ENCODE results near the gene TSEN2. TPM values are rescaled to one million over a fixed set of nuclear protein-coding genes. Genes with fewer than 3 reads are reported as not detected.

Gene TSEN2
- total RNA-seq, 1 donor from 2014 or later: 18.6 TPM

DNA sequence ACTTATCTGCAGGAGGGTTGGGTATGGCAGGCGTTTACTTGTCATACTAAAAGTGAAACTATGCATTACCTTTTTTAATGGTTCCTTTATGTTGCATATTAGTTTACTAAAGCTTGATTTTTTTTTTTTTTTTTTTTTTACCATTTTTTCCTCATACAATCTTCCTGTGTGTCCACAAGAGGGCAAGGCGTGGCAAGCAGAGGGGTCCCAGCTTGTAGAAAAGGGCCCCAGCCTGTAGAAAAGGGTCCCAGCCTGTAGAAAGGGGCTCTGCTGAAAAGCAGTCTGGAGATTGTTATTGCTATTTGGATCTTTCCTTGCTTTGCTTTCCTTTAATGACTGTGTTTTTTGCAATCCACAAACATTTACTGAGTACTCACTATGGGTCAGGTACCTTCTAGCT is 94.5 kb downstream of the TSEN2 start:
- DNase-seq: no peak
- TF ChIP-seq, protein P1, sequence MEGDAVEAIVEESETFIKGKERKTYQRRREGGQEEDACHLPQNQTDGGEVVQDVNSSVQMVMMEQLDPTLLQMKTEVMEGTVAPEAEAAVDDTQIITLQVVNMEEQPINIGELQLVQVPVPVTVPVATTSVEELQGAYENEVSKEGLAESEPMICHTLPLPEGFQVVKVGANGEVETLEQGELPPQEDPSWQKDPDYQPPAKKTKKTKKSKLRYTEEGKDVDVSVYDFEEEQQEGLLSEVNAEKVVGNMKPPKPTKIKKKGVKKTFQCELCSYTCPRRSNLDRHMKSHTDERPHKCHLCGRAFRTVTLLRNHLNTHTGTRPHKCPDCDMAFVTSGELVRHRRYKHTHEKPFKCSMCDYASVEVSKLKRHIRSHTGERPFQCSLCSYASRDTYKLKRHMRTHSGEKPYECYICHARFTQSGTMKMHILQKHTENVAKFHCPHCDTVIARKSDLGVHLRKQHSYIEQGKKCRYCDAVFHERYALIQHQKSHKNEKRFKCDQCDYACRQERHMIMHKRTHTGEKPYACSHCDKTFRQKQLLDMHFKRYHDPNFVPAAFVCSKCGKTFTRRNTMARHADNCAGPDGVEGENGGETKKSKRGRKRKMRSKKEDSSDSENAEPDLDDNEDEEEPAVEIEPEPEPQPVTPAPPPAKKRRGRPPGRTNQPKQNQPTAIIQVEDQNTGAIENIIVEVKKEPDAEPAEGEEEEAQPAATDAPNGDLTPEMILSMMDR (IDR thresholded peaks at IDR 0.05; ENCODE audit: partially characterized antibody, unreplicated experiment): peak; percentile 42
- Mint-ChIP-seq H3K36me3 (ENCODE audit: unreplicated experiment) (peaks cover 5% of the 10 kb centered on the region), H3K27ac (ENCODE audit: unreplicated experiment) (no peak overlapping the region), H3K9me3 (ENCODE audit: unreplicated experiment) (peaks cover 2% of the 10 kb centered on the region), H3K4me1 (ENCODE audit: low read depth, unreplicated experiment) (peaks cover 2% of the 10 kb centered on the region), H3K4me3 (ENCODE audit: unreplicated experiment) (no peak overlapping the region), H3K27me3 (ENCODE audit: unreplicated experiment) (no peaks in the 10 kb centered on the region)

DNA sequence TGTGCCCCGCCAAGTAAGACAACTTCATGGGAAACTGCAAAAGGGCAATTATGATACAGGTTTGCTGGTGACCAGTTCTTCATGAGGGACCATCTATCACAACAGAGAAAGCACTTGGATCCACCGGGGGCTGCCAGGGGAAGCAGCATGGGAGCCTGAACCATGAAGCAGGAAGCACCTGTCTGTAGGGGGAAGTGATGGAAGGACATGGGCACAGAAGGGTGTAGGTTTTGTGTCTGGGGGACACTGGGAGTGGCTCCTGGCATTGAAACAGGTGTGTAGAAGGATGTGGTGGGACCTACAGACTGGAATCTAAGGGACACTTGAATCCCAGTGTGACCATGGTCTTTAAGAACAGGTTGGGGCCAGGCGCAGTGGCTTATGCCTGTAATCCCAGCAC is 95.2 kb downstream of the TSEN2 start:
- Mint-ChIP-seq H3K36me3 (ENCODE audit: unreplicated experiment) (peaks cover 5% of the 10 kb centered on the region), H3K9me3 (ENCODE audit: unreplicated experiment) (peaks cover 2% of the 10 kb centered on the region), H3K27ac (ENCODE audit: unreplicated experiment) (no peak overlapping the region), H3K4me3 (ENCODE audit: unreplicated experiment) (no peak overlapping the region), H3K4me1 (ENCODE audit: low read depth, unreplicated experiment) (peaks cover 2% of the 10 kb centered on the region), H3K27me3 (ENCODE audit: unreplicated experiment) (peaks cover 7% of the 10 kb centered on the region)
- TF ChIP-seq, protein P1 (IDR thresholded peaks at IDR 0.05; ENCODE audit: partially characterized antibody, unreplicated experiment): no peak
- DNase-seq: no peak

DNA sequence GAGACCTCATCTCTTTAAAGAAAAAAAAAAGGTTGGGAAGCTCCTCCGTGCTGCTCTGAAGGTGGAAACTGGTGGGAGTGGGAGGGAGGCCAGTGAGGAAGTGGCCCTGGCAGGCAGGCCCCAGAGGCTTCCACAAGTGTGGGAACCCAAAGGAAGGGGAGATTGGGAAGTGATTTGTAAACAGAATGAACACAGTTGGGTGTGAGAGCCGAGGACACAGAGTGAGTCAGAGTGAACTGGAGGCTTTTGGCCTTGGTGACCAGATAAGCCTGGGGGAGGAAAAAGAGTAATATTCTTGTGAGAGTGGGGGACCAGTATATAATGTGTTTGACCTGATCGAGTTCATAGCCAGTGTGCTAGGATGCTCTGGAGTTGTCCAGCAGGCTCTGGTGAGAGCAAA is 95.6 kb downstream of the TSEN2 start:
- no peak for DNase-seq
- TF ChIP-seq, protein P1 (IDR thresholded peaks at IDR 0.05; ENCODE audit: partially characterized antibody, unreplicated experiment): no peak
- H3K36me3 Mint-ChIP-seq (ENCODE audit: unreplicated experiment): peaks cover 5% of the 10 kb centered on the region
- peaks cover 2% of the 10 kb centered on the region for H3K9me3 Mint-ChIP-seq (ENCODE audit: unreplicated experiment)
- H3K4me3 Mint-ChIP-seq (ENCODE audit: unreplicated experiment): no peak overlapping the region
- H3K4me1 Mint-ChIP-seq (ENCODE audit: low read depth, unreplicated experiment): peaks cover 2% of the 10 kb centered on the region
- no peak overlapping the region for H3K27ac Mint-ChIP-seq (ENCODE audit: unreplicated experiment)
- peaks cover 8% of the 10 kb centered on the region for H3K27me3 Mint-ChIP-seq (ENCODE audit: unreplicated experiment)

DNA sequence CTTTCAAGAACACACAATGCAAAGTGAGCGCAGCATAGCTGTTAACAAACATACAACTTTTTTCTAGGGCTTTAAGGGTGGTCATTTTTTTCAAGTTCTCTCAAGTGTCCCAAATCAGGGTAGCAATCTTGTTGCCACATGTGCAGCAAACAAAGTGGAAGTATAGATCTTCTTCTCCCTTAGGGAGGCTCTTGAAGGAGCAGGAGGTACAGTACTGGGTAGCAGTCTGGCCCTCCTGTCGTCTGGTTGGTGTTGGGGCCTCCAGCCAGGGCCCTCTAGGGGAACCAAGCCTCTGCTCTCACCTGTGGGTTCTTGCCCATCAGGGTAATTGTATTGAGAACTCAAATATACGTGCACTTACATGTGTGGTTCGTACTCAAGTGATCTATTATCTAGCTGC is 98.5 kb downstream of the TSEN2 start:
- H3K27me3 Mint-ChIP-seq (ENCODE audit: unreplicated experiment): peaks cover 8% of the 10 kb centered on the region

More for the DNA sequence above, 98.5 kb downstream of the TSEN2 start:
- no peak for DNase-seq
- TF ChIP-seq, protein P1 (IDR thresholded peaks at IDR 0.05; ENCODE audit: partially characterized antibody, unreplicated experiment): no peak
- no peak overlapping the region for H3K4me3 Mint-ChIP-seq (ENCODE audit: unreplicated experiment)
- peaks cover 5% of the 10 kb centered on the region for H3K9me3 Mint-ChIP-seq (ENCODE audit: unreplicated experiment)
- H3K4me1 Mint-ChIP-seq (ENCODE audit: low read depth, unreplicated experiment): peaks cover 12% of the 10 kb centered on the region
- H3K27ac Mint-ChIP-seq (ENCODE audit: unreplicated experiment): peak overlapping the region; percentile 48
- no peaks in the 10 kb centered on the region for H3K36me3 Mint-ChIP-seq (ENCODE audit: unreplicated experiment)

Other genes starting within 250 kb of the TSEN2 start
- gene PPARG, start 195.4 kb upstream of the TSEN2 start, total RNA-seq (ENCODE audit: unreplicated experiment): 0.37 TPM
- gene MKRN2OS, start 61.0 kb downstream of the TSEN2 start, total RNA-seq (ENCODE audit: unreplicated experiment): not detected
- gene MKRN2, start 72.6 kb downstream of the TSEN2 start, total RNA-seq (ENCODE audit: unreplicated experiment): 25.8 TPM
- 185 TPM for gene RAF1, start 179.6 kb downstream of the TSEN2 start, total RNA-seq (ENCODE audit: unreplicated experiment)